ENCODE measurements around the gene MAN1C1. TPM values are rescaled to one million over a fixed set of nuclear protein-coding genes. Genes with fewer than 3 reads are reported as not detected.

MAN1C1 gene
- total and polyA plus RNA-seq, 9 of the 15 experiments (the other 6 are each of a cell fraction or from before 2014, with no cell fraction given), result 0.04 to 0.44 (median 0.10) TPM; not detected in 3

DNA sequence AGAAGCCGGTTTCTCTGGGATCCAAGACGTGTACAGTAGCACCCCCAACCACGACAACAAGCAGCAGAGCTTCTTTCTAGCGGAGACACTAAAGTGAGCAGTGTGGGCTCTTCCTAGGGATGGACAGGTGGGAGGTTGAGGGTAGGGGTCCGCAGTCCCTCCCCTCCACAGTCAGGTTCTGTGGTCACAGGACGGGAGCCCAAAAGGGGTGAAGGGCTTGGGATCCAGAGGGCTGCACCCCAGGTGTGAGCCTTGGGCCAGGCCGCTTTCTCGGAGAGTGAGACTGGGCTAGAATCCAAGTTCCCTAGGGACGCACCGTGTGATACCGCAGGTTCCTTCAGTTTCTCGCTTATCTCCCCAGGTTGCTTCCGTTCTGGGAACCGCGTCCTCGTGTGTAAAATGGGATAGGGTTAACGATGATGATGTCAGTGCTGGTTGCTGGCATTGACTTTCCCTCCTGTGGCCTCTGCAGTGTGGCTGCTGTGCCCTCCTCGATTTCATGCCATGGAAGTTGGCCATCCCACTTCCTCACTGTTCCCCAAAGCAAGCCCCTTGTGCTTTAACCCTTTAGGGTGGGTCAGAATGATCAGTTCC lies 166.1 kb downstream of the MAN1C1 start (continued):
- TF ChIP-seq, protein P1, sequence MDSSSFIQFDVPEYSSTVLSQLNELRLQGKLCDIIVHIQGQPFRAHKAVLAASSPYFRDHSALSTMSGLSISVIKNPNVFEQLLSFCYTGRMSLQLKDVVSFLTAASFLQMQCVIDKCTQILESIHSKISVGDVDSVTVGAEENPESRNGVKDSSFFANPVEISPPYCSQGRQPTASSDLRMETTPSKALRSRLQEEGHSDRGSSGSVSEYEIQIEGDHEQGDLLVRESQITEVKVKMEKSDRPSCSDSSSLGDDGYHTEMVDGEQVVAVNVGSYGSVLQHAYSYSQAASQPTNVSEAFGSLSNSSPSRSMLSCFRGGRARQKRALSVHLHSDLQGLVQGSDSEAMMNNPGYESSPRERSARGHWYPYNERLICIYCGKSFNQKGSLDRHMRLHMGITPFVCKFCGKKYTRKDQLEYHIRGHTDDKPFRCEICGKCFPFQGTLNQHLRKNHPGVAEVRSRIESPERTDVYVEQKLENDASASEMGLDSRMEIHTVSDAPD (CRISPR knock-in tag; IDR thresholded peaks at IDR 0.05), result no peak
- TF ChIP-seq NONO (IDR thresholded peaks at IDR 0.05; ENCODE audit: low read depth in 2 of 2, low read length in 1 of 2) (no peak), POLR2AphosphoS2 (IDR thresholded peaks at IDR 0.05; ENCODE audit: low read length) (no peak), PPARD (CRISPR knock-in tag; IDR thresholded peaks at IDR 0.05) (no peak), JUNB (CRISPR knock-in tag; conservative IDR thresholded peaks at IDR 0.05) (no peak), BDP1 (IDR thresholded peaks at IDR 0.05; ENCODE audit: insufficient read depth, insufficient read length) (no peak)
- TF ChIP-seq, protein P2, sequence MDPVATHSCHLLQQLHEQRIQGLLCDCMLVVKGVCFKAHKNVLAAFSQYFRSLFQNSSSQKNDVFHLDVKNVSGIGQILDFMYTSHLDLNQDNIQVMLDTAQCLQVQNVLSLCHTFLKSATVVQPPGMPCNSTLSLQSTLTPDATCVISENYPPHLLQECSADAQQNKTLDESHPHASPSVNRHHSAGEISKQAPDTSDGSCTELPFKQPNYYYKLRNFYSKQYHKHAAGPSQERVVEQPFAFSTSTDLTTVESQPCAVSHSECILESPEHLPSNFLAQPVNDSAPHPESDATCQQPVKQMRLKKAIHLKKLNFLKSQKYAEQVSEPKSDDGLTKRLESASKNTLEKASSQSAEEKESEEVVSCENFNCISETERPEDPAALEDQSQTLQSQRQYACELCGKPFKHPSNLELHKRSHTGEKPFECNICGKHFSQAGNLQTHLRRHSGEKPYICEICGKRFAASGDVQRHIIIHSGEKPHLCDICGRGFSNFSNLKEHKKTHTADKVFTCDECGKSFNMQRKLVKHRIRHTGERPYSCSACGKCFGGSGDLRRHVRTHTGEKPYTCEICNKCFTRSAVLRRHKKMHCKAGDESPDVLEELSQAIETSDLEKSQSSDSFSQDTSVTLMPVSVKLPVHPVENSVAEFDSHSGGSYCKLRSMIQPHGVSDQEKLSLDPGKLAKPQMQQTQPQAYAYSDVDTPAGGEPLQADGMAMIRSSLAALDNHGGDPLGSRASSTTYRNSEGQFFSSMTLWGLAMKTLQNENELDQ (CRISPR knock-in tag; IDR thresholded peaks at IDR 0.05; ENCODE audit: borderline replicate concordance), result no peak
- TF ChIP-seq, protein P3, sequence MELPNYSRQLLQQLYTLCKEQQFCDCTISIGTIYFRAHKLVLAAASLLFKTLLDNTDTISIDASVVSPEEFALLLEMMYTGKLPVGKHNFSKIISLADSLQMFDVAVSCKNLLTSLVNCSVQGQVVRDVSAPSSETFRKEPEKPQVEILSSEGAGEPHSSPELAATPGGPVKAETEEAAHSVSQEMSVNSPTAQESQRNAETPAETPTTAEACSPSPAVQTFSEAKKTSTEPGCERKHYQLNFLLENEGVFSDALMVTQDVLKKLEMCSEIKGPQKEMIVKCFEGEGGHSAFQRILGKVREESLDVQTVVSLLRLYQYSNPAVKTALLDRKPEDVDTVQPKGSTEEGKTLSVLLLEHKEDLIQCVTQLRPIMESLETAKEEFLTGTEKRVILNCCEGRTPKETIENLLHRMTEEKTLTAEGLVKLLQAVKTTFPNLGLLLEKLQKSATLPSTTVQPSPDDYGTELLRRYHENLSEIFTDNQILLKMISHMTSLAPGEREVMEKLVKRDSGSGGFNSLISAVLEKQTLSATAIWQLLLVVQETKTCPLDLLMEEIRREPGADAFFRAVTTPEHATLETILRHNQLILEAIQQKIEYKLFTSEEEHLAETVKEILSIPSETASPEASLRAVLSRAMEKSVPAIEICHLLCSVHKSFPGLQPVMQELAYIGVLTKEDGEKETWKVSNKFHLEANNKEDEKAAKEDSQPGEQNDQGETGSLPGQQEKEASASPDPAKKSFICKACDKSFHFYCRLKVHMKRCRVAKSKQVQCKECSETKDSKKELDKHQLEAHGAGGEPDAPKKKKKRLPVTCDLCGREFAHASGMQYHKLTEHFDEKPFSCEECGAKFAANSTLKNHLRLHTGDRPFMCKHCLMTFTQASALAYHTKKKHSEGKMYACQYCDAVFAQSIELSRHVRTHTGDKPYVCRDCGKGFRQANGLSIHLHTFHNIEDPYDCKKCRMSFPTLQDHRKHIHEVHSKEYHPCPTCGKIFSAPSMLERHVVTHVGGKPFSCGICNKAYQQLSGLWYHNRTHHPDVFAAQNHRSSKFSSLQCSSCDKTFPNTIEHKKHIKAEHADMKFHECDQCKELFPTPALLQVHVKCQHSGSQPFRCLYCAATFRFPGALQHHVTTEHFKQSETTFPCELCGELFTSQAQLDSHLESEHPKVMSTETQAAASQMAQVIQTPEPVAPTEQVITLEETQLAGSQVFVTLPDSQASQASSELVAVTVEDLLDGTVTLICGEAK (IDR thresholded peaks at IDR 0.05), result peak; percentile 17; the same call in 1 of the 2 replicates
- TF ChIP-seq, protein P3 (CRISPR knock-in tag; IDR thresholded peaks at IDR 0.05), result no peak
- TF ChIP-seq, protein P4, sequence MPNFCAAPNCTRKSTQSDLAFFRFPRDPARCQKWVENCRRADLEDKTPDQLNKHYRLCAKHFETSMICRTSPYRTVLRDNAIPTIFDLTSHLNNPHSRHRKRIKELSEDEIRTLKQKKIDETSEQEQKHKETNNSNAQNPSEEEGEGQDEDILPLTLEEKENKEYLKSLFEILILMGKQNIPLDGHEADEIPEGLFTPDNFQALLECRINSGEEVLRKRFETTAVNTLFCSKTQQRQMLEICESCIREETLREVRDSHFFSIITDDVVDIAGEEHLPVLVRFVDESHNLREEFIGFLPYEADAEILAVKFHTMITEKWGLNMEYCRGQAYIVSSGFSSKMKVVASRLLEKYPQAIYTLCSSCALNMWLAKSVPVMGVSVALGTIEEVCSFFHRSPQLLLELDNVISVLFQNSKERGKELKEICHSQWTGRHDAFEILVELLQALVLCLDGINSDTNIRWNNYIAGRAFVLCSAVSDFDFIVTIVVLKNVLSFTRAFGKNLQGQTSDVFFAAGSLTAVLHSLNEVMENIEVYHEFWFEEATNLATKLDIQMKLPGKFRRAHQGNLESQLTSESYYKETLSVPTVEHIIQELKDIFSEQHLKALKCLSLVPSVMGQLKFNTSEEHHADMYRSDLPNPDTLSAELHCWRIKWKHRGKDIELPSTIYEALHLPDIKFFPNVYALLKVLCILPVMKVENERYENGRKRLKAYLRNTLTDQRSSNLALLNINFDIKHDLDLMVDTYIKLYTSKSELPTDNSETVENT (CRISPR knock-in tag; IDR thresholded peaks at IDR 0.05), result no peak
